Measurements from ENCODE around the gene TGFB1. TPM values are rescaled to one million over a fixed set of nuclear protein-coding genes. Genes with fewer than 3 reads are reported as not detected.
A peak's percentile ranks its signal among the peaks of the same experiment; 100 is the strongest.

Gene TGFB1
- total and polyA plus RNA-seq, 9 of the 15 experiments (the other 6 are each of a cell fraction or from before 2014, with no cell fraction given): 0.24 to 159 (median 17.2) TPM

GRCh38 chr19:41310033-41310831 lies 43.5 kb downstream of the TGFB1 start, which contains the start of gene CCDC97 (continued):
- no peak for TF ChIP-seq MTF1 (CRISPR knock-in tag; IDR thresholded peaks at IDR 0.05; ENCODE audit: borderline replicate concordance)
- TF ChIP-seq RBM39 (optimal IDR thresholded peaks at IDR 0.05; ENCODE audit: low read depth, low read length): no peak
- TF ChIP-seq ZNF134 (CRISPR knock-in tag; conservative IDR thresholded peaks at IDR 0.05): no peak
- peak; percentile 49 for TF ChIP-seq POLR2H (tag; IDR thresholded peaks at IDR 0.05; ENCODE audit: low read depth)
- peak; percentile 32 for TF ChIP-seq MXD1 (CRISPR knock-in tag; IDR thresholded peaks at IDR 0.05; ENCODE audit: borderline replicate concordance, poor library complexity, severe bottlenecking)
- 0 out of 2 replicates have a peak, but pooled peaks have one; percentile 63 for TF ChIP-seq E4F1 (CRISPR knock-in tag; IDR thresholded peaks at IDR 0.05; ENCODE audit: borderline replicate concordance)
- TF ChIP-seq ZNF586 (CRISPR knock-in tag; conservative IDR thresholded peaks at IDR 0.05): no peak
- TF ChIP-seq PCBP1 (IDR thresholded peaks at IDR 0.05; ENCODE audit: low read depth, low read length, poor library complexity, severe bottlenecking): peak; percentile 53
- no peak for TF ChIP-seq SMAD2 (IDR thresholded peaks at IDR 0.05; ENCODE audit: low read depth, low read length)
- TF ChIP-seq ZNF165 (CRISPR knock-in tag; IDR thresholded peaks at IDR 0.05; ENCODE audit: borderline replicate concordance): no peak
- TF ChIP-seq NFATC3 (IDR thresholded peaks at IDR 0.05): peak; percentile 70; the same call in 1 of the 2 replicates
- TF ChIP-seq, protein P1, sequence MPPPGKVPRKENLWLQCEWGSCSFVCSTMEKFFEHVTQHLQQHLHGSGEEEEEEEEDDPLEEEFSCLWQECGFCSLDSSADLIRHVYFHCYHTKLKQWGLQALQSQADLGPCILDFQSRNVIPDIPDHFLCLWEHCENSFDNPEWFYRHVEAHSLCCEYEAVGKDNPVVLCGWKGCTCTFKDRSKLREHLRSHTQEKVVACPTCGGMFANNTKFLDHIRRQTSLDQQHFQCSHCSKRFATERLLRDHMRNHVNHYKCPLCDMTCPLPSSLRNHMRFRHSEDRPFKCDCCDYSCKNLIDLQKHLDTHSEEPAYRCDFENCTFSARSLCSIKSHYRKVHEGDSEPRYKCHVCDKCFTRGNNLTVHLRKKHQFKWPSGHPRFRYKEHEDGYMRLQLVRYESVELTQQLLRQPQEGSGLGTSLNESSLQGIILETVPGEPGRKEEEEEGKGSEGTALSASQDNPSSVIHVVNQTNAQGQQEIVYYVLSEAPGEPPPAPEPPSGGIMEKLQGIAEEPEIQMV (tag; conservative IDR thresholded peaks at IDR 0.05; ENCODE audit: low read depth): no peak
- TF ChIP-seq HNRNPLL (IDR thresholded peaks at IDR 0.05; ENCODE audit: low read depth, low read length, poor library complexity, severe bottlenecking): peak; percentile 68
- no peak for TF ChIP-seq SLC30A9 (CRISPR knock-in tag; IDR thresholded peaks at IDR 0.05)
- TF ChIP-seq CHAMP1 (IDR thresholded peaks at IDR 0.05): peak; percentile 80
- no peak for TF ChIP-seq U2AF1 (optimal IDR thresholded peaks at IDR 0.05; ENCODE audit: low read depth, low read length)
